RCC 7860 (cell line): ENCODE results near the gene PRC1.
"Not testable (repeated sequence)": the region's sequence is repeated elsewhere in the genome, so short reads cannot be mapped to it uniquely, and the experiment has no call there.

ENCODE experiments used
- DNase-seq: peaks from one replicate; pipeline ENCODE4 v3.0.0-alpha.2; 2015; ENCODE audit warnings: low spot score
- FAIRE-seq: peaks from 2 replicates; lab custom pipeline; 2012; peaks lifted over from hg19 to GRCh38; lab: Jason Lieb, UNC

PRC1 gene, protein sequence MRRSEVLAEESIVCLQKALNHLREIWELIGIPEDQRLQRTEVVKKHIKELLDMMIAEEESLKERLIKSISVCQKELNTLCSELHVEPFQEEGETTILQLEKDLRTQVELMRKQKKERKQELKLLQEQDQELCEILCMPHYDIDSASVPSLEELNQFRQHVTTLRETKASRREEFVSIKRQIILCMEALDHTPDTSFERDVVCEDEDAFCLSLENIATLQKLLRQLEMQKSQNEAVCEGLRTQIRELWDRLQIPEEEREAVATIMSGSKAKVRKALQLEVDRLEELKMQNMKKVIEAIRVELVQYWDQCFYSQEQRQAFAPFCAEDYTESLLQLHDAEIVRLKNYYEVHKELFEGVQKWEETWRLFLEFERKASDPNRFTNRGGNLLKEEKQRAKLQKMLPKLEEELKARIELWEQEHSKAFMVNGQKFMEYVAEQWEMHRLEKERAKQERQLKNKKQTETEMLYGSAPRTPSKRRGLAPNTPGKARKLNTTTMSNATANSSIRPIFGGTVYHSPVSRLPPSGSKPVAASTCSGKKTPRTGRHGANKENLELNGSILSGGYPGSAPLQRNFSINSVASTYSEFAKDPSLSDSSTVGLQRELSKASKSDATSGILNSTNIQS

GRCh38 chr15:90994417-90995311 lies at the start of gene PRC1:
PRC1 (minus strand) TSS chr15:90994535; CDS start chr15:90994417, 118 bp downstream.
- DNase-seq (peak; percentile 95), FAIRE-seq (peak; percentile 80)

DNA sequence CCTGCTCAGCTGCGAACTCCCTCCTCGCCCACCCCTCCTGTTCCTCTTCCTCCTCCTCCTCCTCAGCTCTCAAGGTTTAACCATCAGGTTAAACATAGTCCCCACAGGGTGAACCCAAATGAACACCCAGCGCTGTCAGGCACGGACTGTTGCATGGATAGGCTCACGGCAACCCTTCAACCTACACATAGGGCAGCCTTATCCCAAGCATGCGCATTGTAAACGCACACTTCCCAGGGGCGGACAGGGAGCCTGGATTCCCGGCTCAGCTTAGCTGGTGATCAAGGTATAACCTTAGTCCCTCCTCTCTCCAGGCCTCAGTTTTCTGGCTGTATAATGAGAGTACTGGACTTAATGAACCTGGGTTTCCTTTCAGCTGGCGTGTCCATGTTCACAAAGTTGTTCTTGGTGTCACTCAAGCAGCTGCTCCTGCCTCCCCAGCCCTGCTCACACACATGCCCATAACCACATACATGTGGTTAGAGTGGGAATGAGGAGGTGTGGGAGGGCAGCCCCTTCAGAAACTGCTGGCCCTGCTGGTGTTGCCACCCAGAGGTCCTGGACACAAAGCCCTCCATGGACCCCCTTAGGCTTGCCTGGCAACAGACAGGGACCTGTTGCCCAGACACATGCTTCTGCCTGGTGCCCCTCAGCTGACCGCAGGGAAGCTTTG lies 49.0 kb upstream of the PRC1 start:
- FAIRE-seq (no peak), DNase-seq (no peak)

DNA sequence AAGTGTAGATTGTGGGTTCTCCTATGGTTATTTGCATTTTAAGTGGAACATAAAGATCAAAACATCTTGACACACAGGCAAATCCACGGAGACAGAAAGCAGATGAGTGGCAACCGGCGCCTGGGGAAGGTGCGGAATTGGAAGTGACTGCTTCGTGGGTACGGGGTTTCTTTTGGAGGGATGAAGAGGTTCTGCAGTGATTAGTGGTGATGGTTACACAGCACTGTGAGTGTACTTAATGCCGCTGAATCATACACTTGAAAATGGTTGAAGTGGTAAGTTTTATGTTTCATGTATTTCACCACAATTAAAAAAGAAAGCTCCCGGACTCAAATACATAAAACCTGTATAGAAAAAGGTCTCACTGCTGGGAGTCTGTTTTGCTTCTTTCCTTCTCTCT lies 46.5 kb upstream of the PRC1 start:
- DNase-seq (no peak), FAIRE-seq (no peak)

DNA sequence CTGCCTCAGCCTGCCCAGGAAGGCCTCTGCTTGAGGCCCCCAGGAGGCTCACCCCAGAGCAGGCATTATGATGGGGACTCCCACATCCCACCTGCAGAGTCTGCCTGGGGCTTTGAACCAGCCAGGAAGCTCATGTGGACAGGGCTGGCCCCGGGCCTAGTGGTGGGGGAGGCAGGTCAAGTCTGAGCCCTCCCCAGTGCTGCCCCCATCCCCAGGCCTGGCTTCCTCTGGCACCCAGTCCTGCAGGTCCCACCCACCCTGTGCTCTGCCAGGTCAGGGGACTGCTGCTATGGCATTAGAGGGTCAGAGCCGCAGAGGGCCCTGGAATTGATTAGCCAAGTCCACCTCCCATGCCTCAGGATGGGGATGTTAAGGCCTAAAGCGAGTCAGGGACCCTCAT lies 45.7 kb upstream of the PRC1 start:
- no peak for DNase-seq
- no peak for FAIRE-seq

- DNase-seq, result peak; percentile 38
- FAIRE-seq, result no peak
Measured at GRCh38 chr15:91032919-91033803, 38.8 kb upstream of the PRC1 start.

- DNase-seq, result no peak
- FAIRE-seq, result no peak
Measured at GRCh38 chr15:91031796-91032195, 37.5 kb upstream of the PRC1 start.

DNA sequence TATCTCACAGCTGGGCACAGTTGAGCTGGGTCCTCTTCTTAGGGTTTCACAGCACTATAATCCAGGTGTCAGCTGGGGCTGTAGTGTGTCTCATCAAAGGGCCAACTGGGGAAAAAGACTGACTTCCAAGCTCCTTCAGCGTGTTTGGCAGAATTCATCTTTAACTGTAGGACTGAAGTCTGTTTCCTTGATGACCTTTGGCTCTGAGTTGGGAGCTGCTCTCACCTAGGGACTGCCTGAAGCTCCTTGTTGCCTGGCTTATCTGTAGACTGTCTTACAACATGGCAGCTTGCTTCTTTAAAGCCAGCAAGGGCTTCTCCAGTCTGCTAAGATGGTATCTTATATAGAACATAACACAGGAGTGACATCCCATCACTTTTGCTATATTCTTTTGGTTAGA lies 33.3 kb upstream of the PRC1 start:
- no peak for DNase-seq
- FAIRE-seq, result no peak

- DNase-seq, result no peak
- no peak for FAIRE-seq
Measured at GRCh38 chr15:91023720-91024119, 29.4 kb upstream of the PRC1 start.

GRCh38 chr15:91022832-91023129 lies 28.4 kb upstream of the PRC1 start:
- FAIRE-seq, result no peak
- peak; percentile 4 for DNase-seq

DNA sequence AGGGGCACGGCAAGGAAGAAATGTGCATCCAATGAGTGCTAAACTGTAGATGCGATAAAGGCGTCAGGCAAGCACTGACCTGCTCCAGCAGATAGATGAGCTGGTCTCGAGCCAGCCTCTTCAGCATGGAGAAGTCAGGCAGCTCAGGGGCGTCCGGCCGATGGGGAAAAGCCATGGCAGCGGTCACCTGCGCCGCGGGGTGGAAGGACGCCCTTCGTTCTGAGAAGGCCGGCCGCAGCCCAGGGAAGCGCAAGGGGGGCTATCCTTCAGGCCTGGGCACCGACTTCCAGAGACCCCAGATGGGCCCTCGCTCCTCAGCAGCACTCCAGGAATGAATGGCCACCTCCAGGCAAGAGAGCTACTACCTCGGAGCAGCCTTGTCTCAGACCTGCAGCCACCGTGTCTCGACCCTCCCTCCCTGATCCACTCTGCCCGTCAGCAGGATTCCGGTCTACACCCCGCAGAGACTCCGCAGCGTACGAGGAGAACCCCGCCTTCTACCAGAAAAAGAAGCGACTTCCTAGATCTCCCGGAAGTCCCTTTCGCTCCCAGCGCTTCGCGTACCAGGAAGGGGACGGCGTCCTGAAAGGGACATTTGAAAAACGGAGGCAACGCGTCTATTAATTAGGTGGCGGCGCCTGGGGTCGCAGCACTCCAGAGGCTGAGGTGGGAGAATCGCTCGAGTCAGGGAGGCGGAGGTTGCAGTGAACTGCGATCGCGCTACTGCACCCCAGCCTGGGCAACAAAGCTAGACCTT lies 27.9 kb upstream of the PRC1 start, which contains the start of gene VPS33B:
VPS33B (minus strand) TSS at position 520 of the 757 bp plus-strand sequence; CDS start at position 175, 345 bp downstream.
- peak; percentile 71 for DNase-seq
- FAIRE-seq, result no peak

DNA sequence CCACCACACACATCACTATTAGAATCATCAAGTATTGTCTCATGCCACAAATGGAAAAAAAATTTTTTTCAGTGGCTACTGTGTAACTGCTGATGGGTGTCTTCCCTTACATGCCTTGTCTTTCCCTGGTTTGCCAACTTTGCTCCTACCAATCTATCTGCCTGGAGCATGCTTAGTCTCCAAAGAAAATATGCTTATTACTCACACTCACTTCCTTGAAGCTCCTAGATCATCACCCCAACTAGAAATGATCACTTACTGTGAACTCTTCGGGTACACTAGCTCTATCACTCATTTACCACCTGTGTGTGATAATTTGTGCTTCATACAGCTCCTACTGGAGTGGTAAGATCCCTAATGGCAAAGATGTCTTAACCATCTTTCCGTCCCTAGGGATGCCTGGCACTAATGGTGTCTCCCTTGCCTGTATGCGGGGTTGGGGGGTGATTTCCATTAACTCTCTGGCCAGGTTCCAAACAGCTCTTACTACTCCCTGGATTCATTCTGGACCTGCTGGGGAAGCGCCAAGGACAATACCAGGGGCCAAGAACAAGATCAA lies 27.3 kb upstream of the PRC1 start:
- DNase-seq, result peak; percentile 5
- no peak for FAIRE-seq

- FAIRE-seq (no peak), DNase-seq (no peak)
Measured at GRCh38 chr15:91018158-91018557, 23.8 kb upstream of the PRC1 start.

- no peak for FAIRE-seq
Measured at GRCh38 chr15:91017716-91018115, 23.4 kb upstream of the PRC1 start.

GRCh38 chr15:91013701-91014100 lies 19.4 kb upstream of the PRC1 start:
- DNase-seq, FAIRE-seq: not testable (repeated sequence)

More at GRCh38 chr15:91017716-91018115, 23.4 kb upstream of the PRC1 start:
- DNase-seq, result no peak

- FAIRE-seq, result no peak
- DNase-seq, result no peak
Measured at GRCh38 chr15:91007266-91007665, 12.9 kb upstream of the PRC1 start.

DNA sequence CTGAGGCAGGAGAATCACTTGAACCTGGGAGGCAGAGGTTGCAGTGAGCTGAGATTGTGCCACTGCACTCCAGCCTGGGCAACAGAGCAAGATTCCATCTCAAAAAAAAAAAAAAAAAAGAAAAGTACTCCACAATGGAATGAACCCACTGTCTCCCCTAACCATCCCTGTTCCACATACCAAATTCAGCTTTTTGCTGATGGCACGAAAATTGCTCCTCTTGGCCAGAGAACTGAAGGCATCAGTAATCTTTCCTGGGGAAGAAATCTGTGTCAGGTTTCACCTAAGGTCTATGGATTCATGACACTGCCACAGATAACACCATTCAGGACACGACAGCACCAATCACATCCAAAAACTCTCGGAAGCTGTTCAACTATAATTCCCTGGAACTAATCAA lies 6.9 kb upstream of the PRC1 start:
- no peak for FAIRE-seq

DNA sequence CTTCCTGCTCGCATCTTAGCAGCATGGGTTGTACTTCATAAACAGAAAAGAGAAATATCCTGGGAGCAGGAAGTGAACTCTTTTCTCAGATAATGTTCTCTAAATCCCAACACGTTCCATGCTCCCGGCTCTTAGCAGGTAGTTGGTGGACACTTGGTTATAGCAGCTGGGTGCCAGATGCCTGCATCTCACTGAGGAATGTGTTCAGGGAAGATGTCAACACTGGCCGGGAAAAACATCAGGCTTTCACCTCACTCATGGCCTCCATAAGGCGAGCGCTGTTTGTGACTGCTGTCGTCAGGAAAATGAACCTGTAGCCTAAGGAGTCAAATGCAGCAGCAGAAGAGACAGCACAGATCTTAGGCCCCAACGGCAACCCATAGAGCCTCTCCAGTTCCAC lies 4.4 kb upstream of the PRC1 start:
- no peak for FAIRE-seq
- no peak for DNase-seq

More for the DNA sequence above, 6.9 kb upstream of the PRC1 start:
- DNase-seq, result no peak

- FAIRE-seq (no peak), DNase-seq (no peak)
Measured at GRCh38 chr15:90994059-90994416, 297 bp downstream of the PRC1 start.
